PC-9 (cell line): ENCODE data around the gene HACE1. TPM values are rescaled to one million over a fixed set of nuclear protein-coding genes. Genes with fewer than 3 reads are reported as not detected.
"Not testable (repeated sequence)": the region's sequence is repeated elsewhere in the genome, so short reads cannot be mapped to it uniquely, and the experiment has no call there.

Experiments
- BruUV-seq: library from RNA; stranded (reverse); fragments of 400-500 nt; replicated peaks from 2 replicates; lab custom pipeline; 2021; lab: Mats Ljungman, UMichigan
- CTCF ChIA-PET: fragments of 300-600 bp; sonication (Branson Sonifier 250); formaldehyde crosslinking; loops from one replicate; lab custom pipeline; 2022; ENCODE audit warnings: antibody characterized with exemption; lab: Charles Lee
- POLR2A ChIA-PET: fragments of 300-600 bp; sonication (Branson Sonifier 250); formaldehyde crosslinking; loops from one replicate; lab custom pipeline; 2022; ENCODE audit warnings: antibody characterized with exemption; ENCODE audit not compliant: unreplicated experiment; lab: Charles Lee
- DNase-seq, 2 experiments: peaks; one replicate each; pipeline versions ENCODE4 v3.0.0 to v3.0.0-alpha.2; 2015 to 2022; ENCODE audit warnings: mixed read lengths in 1 of 2
- H2AFZ ChIP-seq: fragments of 200-600 bp; sonication (generic); 2 replicates; pipeline ENCODE4 v1.8.1; 2017; ENCODE audit warnings: antibody characterized with exemption
- H3F3A ChIP-seq: fragments of 200-600 bp; sonication (generic); 2 replicates; pipeline ENCODE4 v1.8.1; 2017; ENCODE audit warnings: antibody characterized with exemption, mild to moderate bottlenecking, low read depth; ENCODE audit not compliant: insufficient read depth
- H3K27ac ChIP-seq: fragments of 200-600 bp; sonication (generic); 2 replicates; pipeline ENCODE4 v1.6.1; 2016; ENCODE audit warnings: mixed run types
- H3K27me3 ChIP-seq: fragments of 200-600 bp; sonication (generic); 2 replicates; pipeline ENCODE4 v1.6.1; 2016; ENCODE audit warnings: low read depth, mixed run types; ENCODE audit not compliant: insufficient read depth
- H3K36me3 ChIP-seq: fragments of 200-600 bp; sonication (generic); 2 replicates; pipeline ENCODE4 v1.6.1; 2016; ENCODE audit warnings: low read depth, mixed run types
- H3K4me1 ChIP-seq: fragments of 200-600 bp; sonication (generic); replicated peaks from 2 replicates; pipeline ENCODE4 v1.6.1; 2016; ENCODE audit warnings: mixed run types; ENCODE audit not compliant: insufficient read depth
- H3K4me2 ChIP-seq: fragments of 200-600 bp; sonication (generic); 2 replicates; pipeline ENCODE4 v1.6.1; 2017; ENCODE audit warnings: mixed run types
- H3K4me3 ChIP-seq: fragments of 200-600 bp; sonication (generic); 2 replicates; pipeline ENCODE4 v1.6.1; 2016; ENCODE audit warnings: mixed run types
- H3K79me2 ChIP-seq: fragments of 200-600 bp; sonication (generic); 2 replicates; pipeline ENCODE4 v1.6.1; 2017; ENCODE audit warnings: low read depth, mixed run types
- H3K9me2 ChIP-seq: fragments of 200-600 bp; sonication (generic); 2 replicates; pipeline ENCODE4 v1.8.1; 2017; ENCODE audit warnings: mild to moderate bottlenecking; ENCODE audit not compliant: insufficient read depth
- H3K9me3 ChIP-seq: fragments of 200-600 bp; sonication (generic); 2 replicates; pipeline ENCODE4 v1.8.1; 2016; ENCODE audit warnings: low read depth; ENCODE audit not compliant: insufficient read depth
- H4K20me1 ChIP-seq: fragments of 200-600 bp; sonication (generic); 2 replicates; pipeline ENCODE4 v1.8.1; 2017; ENCODE audit not compliant: insufficient read depth
- EZH2 ChIP-seq: fragments of 200-600 bp; sonication (generic); IDR thresholded peaks from 2 replicates; pipeline ENCODE4 v1.8.0; 2017; ENCODE audit warnings: antibody characterized with exemption, low read depth
- intact Hi-C: fragments of 100-400 bp; cut with micrococcal nuclease; formaldehyde crosslinking; loops from one replicate; pipeline ENCODE4 v1.10.0; 2022; ENCODE audit not compliant: unreplicated experiment
- total RNA-seq: library from RNA; stranded (reverse); gene quantifications from 2 replicates; pipeline ENCODE4 v1.2.3, GENCODE V29; 2021
- TF ChIP-seq, protein P1 (sequence below): fragments of 200-600 bp; sonication (generic); conservative IDR thresholded peaks from 2 replicates; pipeline ENCODE4 v1.6.1; 2017; ENCODE audit warnings: mixed run types, antibody characterized with exemption, mild to moderate bottlenecking, moderate library complexity

HACE1 gene
- total RNA-seq, 1 experiment from 2014 or later, result 12.4 TPM

GRCh38 chr6:104860221-104860620 is 502 bp upstream of the HACE1 start:
- Histone ChIP-seq H4K20me1 (no peaks in the 10 kb centered on the region), H3K9me2 (no peaks in the 10 kb centered on the region), H3F3A (no peaks in the 10 kb centered on the region), H3K36me3 (no peaks in the 10 kb centered on the region), H2AFZ (peak overlapping the region; percentile 97), H3K79me2 (peaks cover 12% of the 10 kb centered on the region), H3K4me3 (peak overlapping the region; percentile 86), H3K27me3 (no peaks in the 10 kb centered on the region), H3K9me3 (no peaks in the 10 kb centered on the region), H3K27ac (no peak overlapping the region), H3K4me1 (peaks cover 9% of the 10 kb centered on the region), H3K4me2 (peak overlapping the region; percentile 96)
- no peak for DNase-seq
- CTCF ChIA-PET, result no interaction called here
- POLR2A ChIA-PET, result interaction anchor here (0.7 kb wide), 1 partner anchor 156 kb away, joined by 3 read pairs; no protein-coding TSS in a partner anchor
- no TSS peak for BruUV-seq
- TF ChIP-seq, protein P1, sequence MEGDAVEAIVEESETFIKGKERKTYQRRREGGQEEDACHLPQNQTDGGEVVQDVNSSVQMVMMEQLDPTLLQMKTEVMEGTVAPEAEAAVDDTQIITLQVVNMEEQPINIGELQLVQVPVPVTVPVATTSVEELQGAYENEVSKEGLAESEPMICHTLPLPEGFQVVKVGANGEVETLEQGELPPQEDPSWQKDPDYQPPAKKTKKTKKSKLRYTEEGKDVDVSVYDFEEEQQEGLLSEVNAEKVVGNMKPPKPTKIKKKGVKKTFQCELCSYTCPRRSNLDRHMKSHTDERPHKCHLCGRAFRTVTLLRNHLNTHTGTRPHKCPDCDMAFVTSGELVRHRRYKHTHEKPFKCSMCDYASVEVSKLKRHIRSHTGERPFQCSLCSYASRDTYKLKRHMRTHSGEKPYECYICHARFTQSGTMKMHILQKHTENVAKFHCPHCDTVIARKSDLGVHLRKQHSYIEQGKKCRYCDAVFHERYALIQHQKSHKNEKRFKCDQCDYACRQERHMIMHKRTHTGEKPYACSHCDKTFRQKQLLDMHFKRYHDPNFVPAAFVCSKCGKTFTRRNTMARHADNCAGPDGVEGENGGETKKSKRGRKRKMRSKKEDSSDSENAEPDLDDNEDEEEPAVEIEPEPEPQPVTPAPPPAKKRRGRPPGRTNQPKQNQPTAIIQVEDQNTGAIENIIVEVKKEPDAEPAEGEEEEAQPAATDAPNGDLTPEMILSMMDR, result no peak
- no peak for TF ChIP-seq EZH2
- intact Hi-C loops, result no loop called here

- ChIA-PET CTCF (no interaction called here), POLR2A (interaction anchor here (0.6 kb wide), 1 partner anchor 59 kb away, joined by 4 read pairs; no protein-coding TSS in a partner anchor)
- no peaks in the 10 kb centered on the region for H3K9me3 ChIP-seq
- no peak overlapping the region for H3K27ac ChIP-seq
- H3K79me2 ChIP-seq, result peaks cover 12% of the 10 kb centered on the region
- peak overlapping the region; percentile 86 for H3K4me3 ChIP-seq
- DNase-seq, result no peak
- H3K4me2 ChIP-seq, result peak overlapping the region; percentile 96
- H2AFZ ChIP-seq, result peak overlapping the region; percentile 97
- H4K20me1 ChIP-seq, result no peaks in the 10 kb centered on the region
- peaks cover 9% of the 10 kb centered on the region for H3K4me1 ChIP-seq
- intact Hi-C loops, result no loop called here
- BruUV-seq, result no TSS peak
- no peaks in the 10 kb centered on the region for H3K36me3 ChIP-seq
- H3F3A ChIP-seq, result no peaks in the 10 kb centered on the region
- H3K9me2 ChIP-seq, result no peaks in the 10 kb centered on the region
- no peaks in the 10 kb centered on the region for H3K27me3 ChIP-seq
- TF ChIP-seq, protein P1, result no peak
- TF ChIP-seq EZH2, result no peak
These were observed 1.1 kb downstream of the HACE1 start for GRCh38 chr6:104858642-104859041.

DNA sequence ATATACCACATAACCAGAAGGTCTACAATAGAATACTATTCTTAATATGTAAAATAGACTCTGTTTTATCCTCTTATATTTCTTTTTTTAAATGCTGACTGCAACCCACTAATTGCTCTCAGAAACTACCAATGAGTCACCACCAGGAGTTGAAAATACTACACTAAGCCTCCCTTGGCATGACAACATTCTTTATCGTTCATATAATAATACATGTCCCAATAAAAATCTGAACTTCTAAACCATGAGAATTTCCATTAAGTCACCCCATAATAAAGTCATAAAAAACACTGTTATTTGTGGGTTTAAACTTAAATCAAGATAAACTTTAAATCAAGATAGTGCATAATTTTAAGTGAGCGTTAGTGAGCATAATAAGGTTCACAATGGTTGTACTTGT is 4.2 kb downstream of the HACE1 start:
- Histone ChIP-seq H3F3A (no peaks in the 10 kb centered on the region), H3K27ac (no peak overlapping the region), H3K4me2 (no peak overlapping the region), H4K20me1 (0 out of 2 replicates have a peak, but pooled peaks cover 3% of the 10 kb centered on the region), H3K9me2 (no peaks in the 10 kb centered on the region), H3K79me2 (peaks cover 12% of the 10 kb centered on the region), H3K4me3 (no peak overlapping the region), H3K36me3 (no peaks in the 10 kb centered on the region), H3K9me3 (no peaks in the 10 kb centered on the region), H2AFZ (no peak overlapping the region), H3K4me1 (peaks cover 9% of the 10 kb centered on the region), H3K27me3 (no peaks in the 10 kb centered on the region)
- ChIA-PET POLR2A (no interaction called here), CTCF (no interaction called here)
- intact Hi-C loops, result no loop called here
- no TSS peak for BruUV-seq
- no peak for DNase-seq
- TF ChIP-seq EZH2, result no peak
- TF ChIP-seq, protein P1, result no peak

GRCh38 chr6:104847721-104848120 is 12.0 kb downstream of the HACE1 start:
- H3K27me3 ChIP-seq, H3K4me3 ChIP-seq, H3K79me2 ChIP-seq, CTCF ChIA-PET, H3K4me1 ChIP-seq, BruUV-seq, H3F3A ChIP-seq, H3K36me3 ChIP-seq, H2AFZ ChIP-seq, POLR2A ChIA-PET, H3K9me3 ChIP-seq, H3K4me2 ChIP-seq, DNase-seq, H3K27ac ChIP-seq, intact Hi-C loops, H4K20me1 ChIP-seq, H3K9me2 ChIP-seq: not testable (repeated sequence)
